HG02885 (cell line): ENCODE data around the gene RAB3C.

Experiments used
- ATAC-seq: cut with Tn5 transposase; IDR thresholded peaks from one replicate; pipeline ENCODE4 v1.9.1; 2021; ENCODE audit warnings: mild to moderate bottlenecking; ENCODE audit not compliant: unreplicated experiment, poor library complexity

The RAB3C gene

GRCh38 chr5:58763390-58763789 is 180.5 kb downstream of the RAB3C start:
- ATAC-seq = peak; percentile 50

- ATAC-seq = no peak
Measured at GRCh38 chr5:58764199-58764598, 181.3 kb downstream of the RAB3C start.

- ATAC-seq = no peak
Measured at GRCh38 chr5:58765058-58765457, 182.2 kb downstream of the RAB3C start.

- ATAC-seq = no peak
Measured at GRCh38 chr5:58767104-58767503, 184.2 kb downstream of the RAB3C start.

GRCh38 chr5:58770136-58770535 is 187.3 kb downstream of the RAB3C start:
- no peak for ATAC-seq

DNA sequence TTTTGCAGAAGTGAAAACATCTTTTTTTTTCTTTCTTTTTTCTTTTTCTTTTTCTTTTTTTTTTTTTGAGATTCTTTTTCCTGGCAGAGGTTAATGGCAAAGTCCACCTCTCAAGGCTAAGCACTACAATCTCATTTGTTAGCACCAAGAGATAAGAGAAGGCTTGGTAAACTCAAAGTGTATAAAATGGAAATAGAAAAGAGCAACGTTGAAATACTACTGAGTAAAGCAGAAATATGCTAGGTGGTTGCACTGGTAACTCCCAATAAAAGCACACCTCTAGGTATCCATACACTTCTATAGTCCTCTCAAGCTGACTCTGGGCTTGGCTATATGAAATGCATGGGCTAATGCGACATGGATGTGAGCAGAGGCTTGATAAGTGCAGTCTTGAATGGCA is 188.9 kb downstream of the RAB3C start:
- no peak for ATAC-seq

DNA sequence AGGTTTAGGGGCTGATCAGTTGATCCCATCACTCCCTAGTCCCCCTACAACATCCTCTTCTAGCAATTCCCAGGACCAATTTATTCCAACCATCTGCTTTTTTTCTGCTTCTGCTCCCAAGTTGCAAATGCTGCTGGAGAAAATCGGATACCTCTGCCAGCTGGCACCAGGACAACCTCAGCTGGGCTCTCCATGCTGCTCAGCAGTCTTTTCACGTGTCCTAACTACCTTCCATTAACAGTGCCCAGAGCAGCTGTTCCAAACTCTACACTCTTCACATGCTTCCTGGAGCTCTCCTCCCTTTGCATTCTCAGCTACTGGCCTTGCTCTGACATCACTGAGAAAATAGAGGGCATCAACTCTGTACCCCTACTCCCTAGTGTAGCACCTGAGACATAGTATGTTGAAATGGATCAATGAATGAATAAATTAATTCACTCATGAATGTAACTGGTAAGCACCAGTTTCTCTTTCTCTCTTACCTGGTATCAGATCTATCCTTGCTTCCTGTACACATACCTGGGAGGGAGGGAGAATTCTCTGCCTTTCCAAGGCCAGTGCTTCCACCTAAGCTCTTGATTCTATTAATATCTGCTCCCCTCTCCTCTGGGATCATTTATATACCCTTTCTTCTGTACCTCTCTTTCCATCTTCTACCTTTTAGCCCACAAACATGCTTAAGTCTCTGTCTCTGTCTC is 191.0 kb downstream of the RAB3C start:
- no peak for ATAC-seq

DNA sequence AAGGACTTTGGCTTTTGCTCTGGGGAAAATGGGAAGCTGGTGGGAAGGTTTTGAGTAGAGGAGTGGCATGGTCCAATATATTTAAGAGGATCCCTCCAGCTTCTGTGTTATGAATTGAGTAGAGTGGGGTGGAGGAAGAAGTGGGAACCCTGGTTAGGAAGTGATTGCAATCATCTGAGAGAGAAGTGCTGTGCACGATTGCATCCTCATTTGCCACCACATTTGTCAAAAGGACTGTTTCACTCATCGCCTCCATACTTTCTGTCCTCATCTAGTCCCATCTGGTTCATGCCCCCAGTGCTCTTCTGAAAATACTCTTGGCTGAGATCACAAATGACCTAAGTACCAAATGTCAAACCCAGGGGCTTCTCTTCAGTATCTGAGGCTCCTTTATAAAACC is 192.1 kb downstream of the RAB3C start:
- ATAC-seq = no peak

GRCh38 chr5:58775701-58776262 is 192.9 kb downstream of the RAB3C start:
- peak; percentile 84 for ATAC-seq

GRCh38 chr5:58776559-58776958 is 193.7 kb downstream of the RAB3C start:
- ATAC-seq = no peak

DNA sequence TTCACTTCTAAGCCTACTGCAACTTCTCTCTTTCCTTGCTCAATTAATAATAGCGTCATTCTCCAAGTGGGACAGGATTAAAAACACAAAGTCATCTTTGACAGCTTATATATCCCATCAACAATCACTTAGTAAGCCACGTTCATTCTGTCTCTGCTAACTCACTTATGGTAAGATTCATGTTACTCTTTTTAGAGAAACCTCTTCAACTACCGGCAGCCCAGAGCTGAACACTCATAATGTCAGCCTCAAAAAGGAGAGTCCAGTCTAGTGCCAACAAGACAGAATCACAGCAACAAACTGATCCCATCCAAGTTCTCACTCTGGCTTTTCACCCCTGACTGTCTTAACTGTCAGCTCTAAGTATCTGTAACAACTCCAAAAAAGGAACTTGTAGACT is 196.0 kb downstream of the RAB3C start:
- ATAC-seq = no peak

DNA sequence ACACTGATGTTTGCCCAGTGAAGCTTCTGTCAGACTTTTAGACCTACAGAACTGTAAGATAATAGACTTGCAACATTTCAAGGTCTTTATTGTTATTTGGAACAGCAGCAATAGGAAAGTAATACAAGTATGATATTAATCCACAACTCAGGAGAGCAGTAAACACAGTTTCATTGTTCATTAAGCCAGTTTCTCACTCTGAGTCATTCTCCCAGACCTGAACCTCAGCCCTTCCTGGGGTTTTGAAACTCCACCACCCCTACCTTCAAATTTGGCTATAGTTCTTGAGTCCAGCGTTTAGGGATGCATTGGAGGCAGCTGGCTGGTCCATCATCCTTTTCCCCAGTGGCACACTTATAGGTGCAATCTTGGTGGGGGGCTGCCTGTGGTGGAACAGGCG is 203.2 kb downstream of the RAB3C start:
- no peak for ATAC-seq

DNA sequence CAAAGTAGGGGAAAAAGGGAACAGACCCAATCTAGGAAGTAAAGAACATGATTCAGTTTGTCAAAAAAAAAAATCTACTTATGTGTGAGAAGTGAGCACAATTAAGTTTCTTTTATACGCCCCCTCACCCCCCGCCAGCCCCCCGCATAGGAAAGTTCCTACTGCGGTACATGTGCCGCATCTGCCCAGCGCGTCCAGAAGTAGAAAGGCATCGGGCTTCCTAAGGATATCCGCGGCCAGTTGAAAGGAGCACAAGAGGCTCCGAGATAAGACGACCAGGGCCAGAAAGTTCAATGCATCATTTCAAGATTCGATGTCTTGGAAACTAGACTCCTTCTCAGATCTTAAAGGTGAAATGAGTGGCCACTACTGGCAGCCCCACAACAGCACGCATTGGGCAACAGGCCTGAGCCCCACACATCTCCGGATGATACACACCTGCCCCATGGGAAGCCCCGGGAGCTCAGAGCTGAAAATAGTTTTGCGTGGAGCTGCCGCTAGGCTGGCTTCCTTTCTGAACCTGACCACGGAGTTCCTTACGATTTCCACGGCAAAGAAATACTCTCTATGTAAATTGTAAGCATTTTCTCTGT is 203.9 kb downstream of the RAB3C start:
- no peak for ATAC-seq

DNA sequence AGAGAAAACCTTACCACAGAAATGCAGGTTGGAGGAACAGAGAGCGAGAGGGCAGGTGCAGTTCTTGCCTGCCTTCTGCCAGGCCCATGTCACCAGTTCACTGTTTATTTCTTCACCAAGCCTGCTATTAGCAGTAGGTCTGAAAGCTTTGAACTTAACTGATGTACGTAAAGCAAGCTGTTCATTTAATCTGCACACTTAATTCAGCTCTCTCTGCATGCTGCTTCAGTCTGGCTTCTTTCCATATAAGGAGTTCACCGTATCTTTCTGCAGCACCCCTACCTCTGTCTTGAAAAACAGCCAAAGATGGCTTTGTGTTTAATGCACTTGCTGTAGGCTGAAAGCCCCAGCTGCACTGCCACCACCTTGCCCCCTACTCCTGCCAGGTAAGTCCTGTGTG is 205.1 kb downstream of the RAB3C start:
- ATAC-seq = no peak

DNA sequence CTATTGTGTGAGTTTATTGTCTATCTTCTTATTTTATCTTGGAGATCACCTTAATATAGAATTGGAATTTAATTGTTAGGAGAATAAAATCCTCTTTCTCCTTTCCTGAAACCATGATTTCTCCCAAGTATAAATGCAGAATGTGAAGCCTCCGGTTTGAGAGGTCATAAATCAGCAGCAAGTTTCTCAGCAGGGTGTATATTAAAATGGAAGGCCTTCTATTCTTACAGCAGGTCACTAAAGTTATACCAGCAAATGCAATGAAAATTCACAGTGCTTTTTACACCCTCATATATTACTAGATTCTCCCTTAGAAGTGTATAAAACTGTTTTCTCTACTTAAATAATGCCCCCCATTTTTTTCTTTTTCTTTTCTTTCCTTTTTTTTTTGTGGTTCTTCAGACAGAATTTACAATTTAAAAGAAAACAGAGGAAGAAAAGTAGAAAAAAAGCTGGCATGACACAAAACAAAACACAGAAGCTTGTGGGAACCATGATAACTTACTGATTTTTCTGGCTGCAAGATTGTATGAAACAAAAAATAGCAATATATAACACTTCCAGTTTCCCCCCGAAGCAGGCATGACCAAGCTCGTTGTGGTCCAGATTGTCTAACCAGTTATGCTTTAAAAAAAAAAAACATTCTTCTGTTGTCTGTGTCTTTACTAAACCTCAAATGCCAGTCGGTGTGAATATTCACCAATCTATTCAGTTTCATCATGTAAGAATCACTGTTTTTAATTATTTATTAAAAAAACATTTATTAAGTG is 211.2 kb downstream of the RAB3C start:
- ATAC-seq = no peak

GRCh38 chr5:58794875-58795274 is 212.0 kb downstream of the RAB3C start:
- ATAC-seq = peak; percentile 54

GRCh38 chr5:58795327-58795726 is 212.5 kb downstream of the RAB3C start:
- ATAC-seq = peak; percentile 26

DNA sequence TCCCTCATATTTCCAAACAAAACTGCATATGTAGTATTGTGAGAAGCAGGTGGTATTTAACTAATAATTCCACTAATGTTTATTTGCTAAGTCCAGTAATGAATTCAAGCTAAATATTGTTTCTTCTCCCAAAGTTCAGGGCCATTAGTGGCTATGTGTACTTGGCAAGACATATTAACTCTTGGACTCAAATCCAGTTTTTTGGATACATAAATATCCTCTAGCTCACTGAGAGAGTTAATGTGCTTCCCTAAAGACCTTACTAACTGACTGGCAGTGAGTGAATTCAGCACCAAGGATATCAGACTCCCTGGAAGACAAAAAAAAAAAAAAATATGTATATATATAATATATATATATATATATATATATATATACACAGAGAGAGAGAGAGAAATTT is 214.1 kb downstream of the RAB3C start:
- ATAC-seq = no peak

GRCh38 chr5:58800356-58800755 is 217.5 kb downstream of the RAB3C start:
- no peak for ATAC-seq

DNA sequence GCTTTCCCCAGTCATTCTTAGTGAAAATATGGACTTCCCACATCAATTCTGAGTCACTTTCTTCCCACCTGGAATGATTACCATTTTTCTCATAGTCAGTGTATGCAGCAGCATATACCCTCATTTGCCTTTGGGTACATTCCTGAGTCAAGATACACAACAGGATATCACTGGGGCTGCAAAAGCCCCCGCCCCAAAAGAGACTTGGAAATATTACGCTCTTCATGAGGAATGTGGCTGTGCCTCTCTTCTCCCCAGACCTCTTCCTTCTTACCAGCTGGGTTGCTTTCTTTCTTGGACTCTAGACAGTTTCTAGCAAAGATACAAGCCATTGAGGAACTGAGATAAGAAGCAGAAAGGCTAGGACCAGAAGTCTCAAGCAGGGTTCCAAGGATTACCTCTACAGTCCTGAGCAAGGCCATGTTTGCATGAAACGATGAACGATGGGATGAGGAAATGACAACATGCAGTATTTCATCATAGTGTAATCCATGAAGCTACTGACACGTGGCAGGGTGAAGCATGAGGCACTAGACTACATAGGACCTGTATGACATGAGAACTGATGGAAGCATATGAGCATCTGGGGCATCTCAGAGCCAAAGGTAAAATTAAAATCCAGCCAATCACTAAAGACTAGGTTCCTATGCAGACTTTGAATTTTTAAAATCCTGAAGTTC is 218.1 kb downstream of the RAB3C start:
- ATAC-seq = no peak

DNA sequence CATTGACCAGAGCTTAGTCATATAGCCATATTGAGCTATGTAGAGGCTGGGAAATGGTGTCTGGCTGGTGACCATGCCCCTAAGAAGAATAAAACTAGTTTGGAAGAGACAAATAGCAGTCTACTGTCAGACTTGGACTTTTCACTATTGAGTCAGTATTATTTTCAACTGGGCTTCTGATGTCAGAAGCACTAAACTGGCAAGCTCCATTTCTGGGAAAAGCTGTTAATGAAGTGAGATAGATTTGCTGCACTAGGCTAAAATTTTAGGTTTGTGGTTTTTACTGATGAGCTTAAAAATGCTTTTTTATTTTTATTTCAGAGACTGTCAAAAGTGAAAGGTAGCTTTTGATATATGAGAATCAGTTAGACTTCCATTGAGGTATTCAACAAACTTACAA is 220.2 kb downstream of the RAB3C start:
- ATAC-seq = no peak
